Muscle of leg (tissue), 16 donors: ENCODE data around the gene RTL5. TPM values are rescaled to one million over a fixed set of nuclear protein-coding genes. Genes with fewer than 3 reads are reported as not detected.
"Not testable (repeated sequence)": the region's sequence is repeated elsewhere in the genome, so short reads cannot be mapped to it uniquely, and the experiment has no call there.

Experiments
- DNase-seq: peaks from one replicate; pipeline ENCODE4 v3.0.0; 2013
- H3K27ac ChIP-seq: one replicate; pipeline ENCODE4 v1.5.1; 2013; ENCODE audit warnings: mild to moderate bottlenecking, low read length, control low read depth
- H3K27me3 ChIP-seq: one replicate; pipeline ENCODE4 v1.6.1; 2013; ENCODE audit warnings: low read length; ENCODE audit not compliant: control insufficient read depth, insufficient read depth
- H3K36me3 ChIP-seq: one replicate; pipeline ENCODE4 v1.6.1; 2013; ENCODE audit warnings: low read length; ENCODE audit not compliant: control insufficient read depth, insufficient read depth
- H3K4me1 ChIP-seq: one replicate; pipeline ENCODE4 v1.6.1; 2013; ENCODE audit warnings: low read length; ENCODE audit not compliant: control insufficient read depth, insufficient read depth
- H3K4me3 ChIP-seq: one replicate; pipeline ENCODE4 v1.5.1; 2013; ENCODE audit warnings: low read length, control low read depth
- H3K9me3 ChIP-seq: replicated peaks from 2 replicates; pipeline ENCODE4 v1.6.1; 2013; ENCODE audit warnings: low read depth, low read length; ENCODE audit not compliant: control insufficient read depth
- WGBS: methylation state at CpG from one replicate; pipeline ENCODE4 v1.1.5; 2013; ENCODE audit warnings: missing lambda C conversion rate; ENCODE audit not compliant: insufficient coverage; 5-methylcytosine and 5-hydroxymethylcytosine counted together
- long read RNA-seq, 11 donors: transcript quantifications; one replicate each; lab custom pipeline, GENCODE V29; 2026
- polyA plus RNA-seq, 8 donors: library from polyadenylated mRNA; unstranded; fragments of 120-200 nt; gene quantifications; one replicate each; pipeline versions ENCODE4 v1.2.1 to v1.2.3, GENCODE V29; 2013; ENCODE audit warnings: inconsistent platforms in 1 of 8, low replicate concordance in 1 of 8; ENCODE audit not compliant: insufficient read length in 8 of 8, insufficient read depth in 1 of 8
- total RNA-seq: library from RNA; stranded (reverse); fragments of 120-200 nt; gene quantifications from one replicate; pipeline ENCODE4 v1.2.4, GENCODE V29; 2013

The RTL5 gene
- total RNA-seq (3.6 TPM), polyA plus RNA-seq (10 to 100 TPM; 10.4 to 16.3 (median 12.5) TPM)
- long read RNA-seq, donor 1, full-length matches to known transcripts: 2 of 2 reads
- long read RNA-seq, donor 1, partial matches to known transcripts: 0 of 2 reads
- long read RNA-seq, donor 1, other reads (novel, unspliced or antisense): 0 of 2 reads
- long read RNA-seq, donor 2: 0 reads
- long read RNA-seq, donor 3, full-length matches to known transcripts: 2 of 2 reads
- long read RNA-seq, donor 3, partial matches to known transcripts: 0 of 2 reads
- long read RNA-seq, donor 3, other reads (novel, unspliced or antisense): 0 of 2 reads
- long read RNA-seq, donor 4, full-length matches to known transcripts: 7 of 7 reads
- long read RNA-seq, donor 4, partial matches to known transcripts: 0 of 7 reads
- long read RNA-seq, donor 4, other reads (novel, unspliced or antisense): 0 of 7 reads
- long read RNA-seq, donor 5, full-length matches to known transcripts: 10 of 10 reads
- long read RNA-seq, donor 5, partial matches to known transcripts: 0 of 10 reads
- long read RNA-seq, donor 5, other reads (novel, unspliced or antisense): 0 of 10 reads
- long read RNA-seq, donor 6, full-length matches to known transcripts: 8 of 8 reads
- long read RNA-seq, donor 6, partial matches to known transcripts: 0 of 8 reads
- long read RNA-seq, donor 6, other reads (novel, unspliced or antisense): 0 of 8 reads
- long read RNA-seq, donor 7, full-length matches to known transcripts: 7 of 7 reads
- long read RNA-seq, donor 7, partial matches to known transcripts: 0 of 7 reads
- long read RNA-seq, donor 7, other reads (novel, unspliced or antisense): 0 of 7 reads
- long read RNA-seq, donor 8, full-length matches to known transcripts: 13 of 13 reads
- long read RNA-seq, donor 8, partial matches to known transcripts: 0 of 13 reads
- long read RNA-seq, donor 8, other reads (novel, unspliced or antisense): 0 of 13 reads
- long read RNA-seq, donor 9, full-length matches to known transcripts: 5 of 5 reads
- long read RNA-seq, donor 9, partial matches to known transcripts: 0 of 5 reads
- long read RNA-seq, donor 9, other reads (novel, unspliced or antisense): 0 of 5 reads
- long read RNA-seq, donor 10, full-length matches to known transcripts: 14 of 14 reads
- long read RNA-seq, donor 10, partial matches to known transcripts: 0 of 14 reads
- long read RNA-seq, donor 10, other reads (novel, unspliced or antisense): 0 of 14 reads
- long read RNA-seq, donor 11, full-length matches to known transcripts: 4 of 4 reads
- long read RNA-seq, donor 11, partial matches to known transcripts: 0 of 4 reads
- long read RNA-seq, donor 11, other reads (novel, unspliced or antisense): 0 of 4 reads

GRCh38 chrX:72131317-72132294 is at the start of gene RTL5:
RTL5 (minus strand) TSS chrX:72131915.
- peaks cover 20% of the 10 kb centered on the region for H3K4me1 ChIP-seq
- H3K4me3 ChIP-seq: peak within 1 kb of the TSS; percentile 61
- WGBS: 21% methylated on average over 95 of the region's 106 CpGs
- peaks cover 73% of the 10 kb centered on the region for H3K27me3 ChIP-seq
- no peaks in the 10 kb centered on the region for H3K9me3 ChIP-seq
- H3K27ac ChIP-seq: peak within 1 kb of the TSS; percentile 38
- H3K36me3 ChIP-seq: peaks cover 7% of the 10 kb centered on the region
- DNase-seq: peak; percentile 97

- H3K4me1 ChIP-seq: peaks cover 3% of the 10 kb centered on the region
- no peak overlapping the region for H3K4me3 ChIP-seq
- peaks cover 20% of the 10 kb centered on the region for H3K27me3 ChIP-seq
- H3K36me3 ChIP-seq: no peaks in the 10 kb centered on the region
- no CpG with 5 or more reads among the region's 1 CpG for WGBS
- DNase-seq: peak; percentile 9
- H3K27ac ChIP-seq: no peak overlapping the region
- H3K9me3 ChIP-seq: no peaks in the 10 kb centered on the region
These were observed 48.8 kb upstream of the RTL5 start for GRCh38 chrX:72180539-72180938.

GRCh38 chrX:72176981-72177380 is 45.3 kb upstream of the RTL5 start:
- Histone ChIP-seq H3K27me3 (peaks cover 23% of the 10 kb centered on the region), H3K9me3 (no peaks in the 10 kb centered on the region), H3K36me3 (no peaks in the 10 kb centered on the region), H3K4me3 (no peak overlapping the region), H3K4me1 (no peaks in the 10 kb centered on the region), H3K27ac (peak overlapping the region; percentile 13)
- DNase-seq: peak; percentile 51
- 79% methylated on average over 2 of the region's 2 CpGs for WGBS

GRCh38 chrX:72176289-72176688 is 44.6 kb upstream of the RTL5 start:
- H3K27ac ChIP-seq, H3K4me3 ChIP-seq, H3K9me3 ChIP-seq, H3K4me1 ChIP-seq, H3K36me3 ChIP-seq, DNase-seq: not testable (repeated sequence)
- peaks cover 19% of the 10 kb centered on the region for H3K27me3 ChIP-seq
- no CpG with 5 or more reads among the region's 5 CpGs for WGBS

- Histone ChIP-seq H3K27me3 (peaks cover 16% of the 10 kb centered on the region), H3K4me3 (no peak overlapping the region), H3K27ac (no peak overlapping the region), H3K9me3 (no peaks in the 10 kb centered on the region), H3K4me1 (no peaks in the 10 kb centered on the region), H3K36me3 (no peaks in the 10 kb centered on the region)
- DNase-seq: no peak
- WGBS: no CpG with 5 or more reads among the region's 6 CpGs
These were observed 37.5 kb upstream of the RTL5 start for GRCh38 chrX:72169008-72169728.

- Histone ChIP-seq H3K4me3 (no peak overlapping the region), H3K4me1 (no peaks in the 10 kb centered on the region), H3K36me3 (no peaks in the 10 kb centered on the region), H3K27ac (no peak overlapping the region), H3K27me3 (peaks cover 15% of the 10 kb centered on the region), H3K9me3 (no peaks in the 10 kb centered on the region)
- DNase-seq: peak; percentile 57
- no CpG with 5 or more reads among the region's 4 CpGs for WGBS
These were observed 33.8 kb upstream of the RTL5 start for GRCh38 chrX:72165551-72165950.

- Histone ChIP-seq H3K4me1 (no peaks in the 10 kb centered on the region), H3K36me3 (no peaks in the 10 kb centered on the region), H3K4me3 (no peak overlapping the region), H3K27me3 (peaks cover 27% of the 10 kb centered on the region), H3K9me3 (peaks cover 9% of the 10 kb centered on the region), H3K27ac (no peak overlapping the region)
- WGBS: 95% methylated on average over 4 of the region's 10 CpGs
- DNase-seq: no peak
These were observed 28.1 kb upstream of the RTL5 start for GRCh38 chrX:72159769-72160168.

- H3K27ac ChIP-seq: no peak overlapping the region
- H3K27me3 ChIP-seq: peaks cover 30% of the 10 kb centered on the region
- H3K36me3 ChIP-seq: no peaks in the 10 kb centered on the region
- no peaks in the 10 kb centered on the region for H3K4me1 ChIP-seq
- DNase-seq: no peak
- H3K4me3 ChIP-seq: no peak overlapping the region
- WGBS: 95% methylated on average over 2 of the region's 3 CpGs
- peaks cover 9% of the 10 kb centered on the region for H3K9me3 ChIP-seq
These were observed 27.1 kb upstream of the RTL5 start for GRCh38 chrX:72158773-72159172.
